Right lobe of liver (tissue), 4 donors: ENCODE results near the gene MSRB1.

Experiments
- POLR2A ChIP-seq: fragments of 450-650 bp; IDR thresholded peaks from one replicate; pipeline ENCODE4 v1.6.1; 2017; ENCODE audit warnings: antibody characterized with exemption, mild to moderate bottlenecking
- TF ChIP-seq, protein P1 (sequence below), 4 donors: fragments of 200-600 bp in 3 of 4; fragments of 450-650 bp in 1 of 4; IDR thresholded peaks; one replicate each; pipeline versions ENCODE4 v1.5.1 to v1.8.0; 2016 to 2022; ENCODE audit warnings: antibody characterized with exemption in 4 of 4, mild to moderate bottlenecking in 2 of 4
- donor health status: DM: no; HTN: no; CAD: no.
- donor health status: DM: no; HTN: no; CAD: no.
- donor health status: DM: no; HTN: yes; CAD: no.

DNA sequence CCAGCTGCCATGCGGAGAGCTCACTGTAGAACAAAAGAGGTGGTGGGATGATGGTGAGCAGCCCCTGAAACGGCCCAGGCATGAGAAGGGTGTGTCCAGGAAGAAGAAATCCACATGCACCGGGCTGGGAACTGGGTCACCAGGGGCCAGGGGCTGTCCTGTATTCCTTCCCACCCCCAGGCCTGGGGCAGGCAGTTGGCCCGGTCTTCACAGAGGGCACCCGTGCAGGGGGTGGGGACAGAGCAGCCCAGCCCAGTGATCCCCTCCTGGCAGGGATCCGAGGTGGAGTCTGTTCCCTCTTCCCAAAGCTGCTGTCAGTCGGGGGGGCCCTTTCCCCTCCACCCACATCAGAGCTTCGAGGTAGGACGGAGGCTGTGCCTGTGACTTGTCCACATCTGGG, 34.0 kb downstream of the MSRB1 start:
- TF ChIP-seq, protein P1, sequence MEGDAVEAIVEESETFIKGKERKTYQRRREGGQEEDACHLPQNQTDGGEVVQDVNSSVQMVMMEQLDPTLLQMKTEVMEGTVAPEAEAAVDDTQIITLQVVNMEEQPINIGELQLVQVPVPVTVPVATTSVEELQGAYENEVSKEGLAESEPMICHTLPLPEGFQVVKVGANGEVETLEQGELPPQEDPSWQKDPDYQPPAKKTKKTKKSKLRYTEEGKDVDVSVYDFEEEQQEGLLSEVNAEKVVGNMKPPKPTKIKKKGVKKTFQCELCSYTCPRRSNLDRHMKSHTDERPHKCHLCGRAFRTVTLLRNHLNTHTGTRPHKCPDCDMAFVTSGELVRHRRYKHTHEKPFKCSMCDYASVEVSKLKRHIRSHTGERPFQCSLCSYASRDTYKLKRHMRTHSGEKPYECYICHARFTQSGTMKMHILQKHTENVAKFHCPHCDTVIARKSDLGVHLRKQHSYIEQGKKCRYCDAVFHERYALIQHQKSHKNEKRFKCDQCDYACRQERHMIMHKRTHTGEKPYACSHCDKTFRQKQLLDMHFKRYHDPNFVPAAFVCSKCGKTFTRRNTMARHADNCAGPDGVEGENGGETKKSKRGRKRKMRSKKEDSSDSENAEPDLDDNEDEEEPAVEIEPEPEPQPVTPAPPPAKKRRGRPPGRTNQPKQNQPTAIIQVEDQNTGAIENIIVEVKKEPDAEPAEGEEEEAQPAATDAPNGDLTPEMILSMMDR (IDR thresholded peaks at IDR 0.05), result no peak
- no peak for TF ChIP-seq POLR2A
